ENCODE results near the gene SETMAR.
"Not testable (repeated sequence)": the region's sequence is repeated elsewhere in the genome, so short reads cannot be mapped to it uniquely, and the experiment has no call there.

The SETMAR gene

DNA sequence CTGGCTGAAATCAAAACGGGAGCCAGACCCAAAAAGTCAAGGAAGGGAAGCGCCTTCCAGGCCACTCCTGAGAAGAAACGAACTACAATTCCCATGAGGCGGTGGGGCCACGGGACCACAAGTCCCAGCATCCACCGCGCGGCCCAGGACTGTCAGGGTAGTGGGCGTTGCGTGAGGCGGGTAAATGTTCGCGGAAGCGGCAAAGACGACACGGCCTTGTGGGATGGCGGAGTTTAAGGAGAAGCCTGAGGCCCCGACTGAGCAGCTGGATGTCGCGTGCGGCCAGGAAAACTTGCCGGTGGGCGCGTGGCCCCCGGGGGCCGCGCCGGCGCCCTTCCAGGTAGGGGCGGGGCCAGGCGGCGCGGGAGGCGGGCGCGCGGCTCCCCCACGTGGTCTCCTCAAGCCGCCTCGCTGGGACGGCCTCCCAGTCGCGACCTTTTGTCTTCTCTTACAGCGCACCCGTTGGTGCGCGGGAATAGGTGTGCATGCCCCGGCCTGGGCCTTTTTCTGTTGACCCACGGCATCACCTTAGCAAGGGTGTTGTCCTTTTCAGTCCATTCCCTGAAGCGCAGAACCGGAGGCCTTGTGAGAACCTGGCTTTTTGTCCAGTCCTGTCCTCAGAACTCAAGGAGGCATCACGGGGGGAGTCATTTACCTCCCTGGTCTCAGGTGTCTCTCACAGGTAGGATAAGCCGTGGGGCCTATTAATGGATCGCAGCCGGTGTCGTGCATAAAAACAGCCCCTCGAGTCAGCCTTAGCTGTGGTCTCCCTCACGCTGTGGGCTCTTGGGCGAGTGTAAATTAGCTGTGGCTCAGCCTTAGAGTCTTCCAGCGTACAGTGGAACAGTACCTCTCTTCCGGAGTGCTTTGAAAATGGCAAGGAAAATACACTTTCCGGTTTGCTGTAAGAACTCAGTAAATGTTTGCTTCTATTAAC is at the start of gene SETMAR:
Gene SETMAR (plus strand): TSS at position 183 of the 937 bp plus-strand sequence. CDS start 2 bp downstream, at position 185.
- peak; percentile 62 for DNase-seq

- no peak for DNase-seq
Observed at GRCh38 chr3:4261406-4261805, 41.8 kb upstream of the SETMAR start.

DNA sequence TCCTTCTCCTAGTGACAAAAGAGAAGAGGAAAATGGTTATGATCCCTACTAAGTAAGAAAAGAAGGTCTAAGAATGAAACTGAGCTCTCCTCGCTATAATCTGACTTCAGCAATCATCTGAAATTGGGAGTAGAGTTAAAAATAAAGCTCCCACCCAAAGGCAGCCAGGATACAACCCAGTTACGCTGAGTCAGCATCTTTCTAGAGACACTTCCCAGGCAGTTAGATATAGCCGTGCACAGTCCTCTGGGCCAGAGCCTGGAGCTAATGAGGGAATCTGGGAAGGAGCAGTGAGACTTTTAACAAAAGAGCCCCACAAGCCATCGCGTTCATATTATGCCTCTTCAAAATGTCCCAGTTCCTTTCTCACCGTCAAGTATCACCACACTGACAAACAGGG is 39.1 kb upstream of the SETMAR start:
- DNase-seq: no peak

- no peak for DNase-seq
Observed at GRCh38 chr3:4270720-4271119, 32.4 kb upstream of the SETMAR start.

GRCh38 chr3:4271834-4272233 is 31.3 kb upstream of the SETMAR start:
- no peak for DNase-seq

DNA sequence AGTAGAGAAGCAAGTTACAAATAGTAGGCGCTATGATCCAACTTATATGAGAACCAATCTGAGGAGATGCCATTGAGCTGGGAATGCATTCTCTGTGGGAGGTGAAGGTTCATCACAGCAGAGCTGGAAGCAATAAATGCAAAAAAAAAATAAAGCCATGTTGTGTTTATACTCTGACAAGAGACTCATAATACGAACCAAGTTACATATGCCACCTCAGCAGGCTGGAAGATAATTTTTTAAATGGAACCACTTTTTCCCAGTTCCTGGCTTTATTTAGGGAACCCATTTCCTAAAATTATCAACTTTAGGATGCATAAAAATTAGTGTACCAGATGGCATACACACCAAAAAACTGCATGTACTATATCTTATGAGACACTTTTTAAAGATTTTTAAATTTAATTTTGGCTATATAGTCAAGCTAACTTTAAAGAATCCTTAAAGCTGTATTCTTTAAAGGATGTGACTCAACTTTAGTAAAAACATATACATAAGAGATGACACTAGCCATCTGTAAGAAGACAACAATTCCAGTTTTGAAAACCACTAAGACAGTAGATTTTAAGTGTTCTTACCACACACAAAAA is 23.6 kb upstream of the SETMAR start:
- no peak for DNase-seq

- no peak for DNase-seq
Observed at GRCh38 chr3:4281991-4282390, 21.2 kb upstream of the SETMAR start.

- DNase-seq: no peak
Observed at GRCh38 chr3:4284865-4285264, 18.3 kb upstream of the SETMAR start.

DNA sequence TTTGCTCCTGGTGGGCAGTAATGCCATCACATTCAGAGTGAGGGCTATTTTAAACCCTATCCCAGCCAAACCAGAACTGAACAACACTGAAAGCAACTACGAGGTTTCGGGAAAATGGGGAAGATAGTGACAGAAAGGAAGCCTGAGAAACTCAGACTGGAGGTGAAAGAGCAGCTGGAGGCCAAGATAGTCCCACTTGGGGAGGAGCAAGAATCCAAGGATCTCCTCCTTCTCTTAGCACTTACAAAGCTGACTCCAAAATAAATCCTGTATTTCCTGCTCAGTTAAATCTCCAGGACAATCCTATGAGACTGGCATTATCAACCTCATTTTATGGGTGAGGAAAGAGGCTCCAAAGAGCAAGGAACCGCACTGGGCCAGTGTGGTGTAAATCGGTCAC is 14.1 kb upstream of the SETMAR start:
- no peak for DNase-seq

GRCh38 chr3:4290272-4290893 is 12.8 kb upstream of the SETMAR start:
- DNase-seq: no peak

GRCh38 chr3:4292301-4292700 is 10.9 kb upstream of the SETMAR start:
- no peak for DNase-seq

DNA sequence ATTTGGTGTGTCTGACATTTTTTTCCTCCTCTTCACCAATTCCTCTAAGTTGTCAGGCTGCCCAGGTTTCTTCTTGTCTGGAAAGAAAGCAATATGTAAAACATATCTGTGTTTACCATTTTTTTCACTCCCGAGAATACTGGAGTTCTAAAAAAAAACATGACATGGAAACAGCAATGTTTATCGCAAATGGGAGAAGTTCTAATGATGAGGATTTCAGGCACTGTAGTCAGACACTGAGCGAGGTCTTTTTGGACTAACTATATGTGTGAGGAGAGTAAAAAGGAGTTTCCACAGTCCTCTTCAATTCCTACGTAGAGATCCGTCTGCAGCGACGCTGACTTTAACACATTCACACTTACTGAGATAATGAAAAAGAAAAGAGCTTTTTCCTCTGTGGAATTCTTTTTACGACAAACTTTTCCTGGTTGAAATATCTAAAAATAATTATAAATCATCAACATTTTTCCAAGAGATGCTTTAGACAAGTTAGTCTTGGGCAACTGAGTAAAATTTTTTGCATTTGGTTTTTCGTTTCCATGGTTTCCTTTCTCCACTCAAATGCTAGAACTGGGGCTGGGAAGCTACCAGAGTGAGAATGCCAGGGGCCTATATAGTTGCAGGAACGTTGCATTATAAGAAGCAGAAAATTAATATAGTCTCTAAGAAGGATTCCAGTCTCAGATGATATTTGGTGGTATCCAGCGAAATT is 8.4 kb upstream of the SETMAR start:
- DNase-seq: no peak

- DNase-seq: not testable (repeated sequence)
Observed at GRCh38 chr3:4296454-4296853, 6.7 kb upstream of the SETMAR start.

- DNase-seq: no peak
Observed at GRCh38 chr3:4297486-4297885, 5.7 kb upstream of the SETMAR start.

DNA sequence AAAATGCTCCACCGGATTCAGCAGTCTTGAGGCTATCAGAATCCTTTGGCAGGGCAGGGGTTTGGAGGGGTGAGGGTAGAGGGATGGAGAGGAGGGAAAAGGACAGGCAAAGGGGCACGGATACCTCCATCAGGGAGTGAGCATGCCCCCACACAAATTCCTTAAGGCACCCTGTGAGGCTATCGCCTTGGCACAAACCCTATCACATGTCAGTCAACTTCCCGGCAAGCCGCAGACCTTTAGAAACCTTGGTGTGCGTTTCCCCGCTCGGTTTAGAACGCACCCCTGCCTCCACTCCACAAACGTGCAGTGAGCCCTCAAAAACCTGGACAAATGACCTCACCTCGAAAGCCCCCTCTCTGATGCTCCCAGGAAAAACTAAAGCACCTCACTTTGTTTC is 422 bp upstream of the SETMAR start:
- no peak for DNase-seq

DNA sequence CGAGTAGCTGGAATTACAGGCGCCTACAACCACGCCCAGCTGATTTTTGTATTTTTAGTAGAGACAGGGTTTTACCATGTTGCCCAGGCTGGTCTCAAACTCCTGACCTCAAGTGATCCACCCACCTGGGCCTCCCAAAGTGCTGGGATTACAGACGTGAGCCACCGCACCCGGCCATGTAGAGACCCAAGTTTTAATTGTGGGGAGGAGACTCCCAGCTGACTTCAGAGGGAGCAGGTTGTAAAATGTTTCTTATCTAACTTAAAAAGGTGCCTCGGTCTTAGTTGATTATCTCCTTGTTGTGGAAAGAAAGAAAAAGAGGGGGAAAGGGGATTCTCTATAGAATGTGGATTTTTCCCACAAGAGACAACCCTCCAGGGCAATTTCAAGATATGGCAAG is 2.0 kb downstream of the SETMAR start:
- DNase-seq: not testable (repeated sequence)

- no peak for DNase-seq
Observed at GRCh38 chr3:4306091-4306490, 2.9 kb downstream of the SETMAR start.

GRCh38 chr3:4306860-4307259 is 3.7 kb downstream of the SETMAR start:
- no peak for DNase-seq

GRCh38 chr3:4309491-4310128 is 6.4 kb downstream of the SETMAR start:
- no peak for DNase-seq

DNA sequence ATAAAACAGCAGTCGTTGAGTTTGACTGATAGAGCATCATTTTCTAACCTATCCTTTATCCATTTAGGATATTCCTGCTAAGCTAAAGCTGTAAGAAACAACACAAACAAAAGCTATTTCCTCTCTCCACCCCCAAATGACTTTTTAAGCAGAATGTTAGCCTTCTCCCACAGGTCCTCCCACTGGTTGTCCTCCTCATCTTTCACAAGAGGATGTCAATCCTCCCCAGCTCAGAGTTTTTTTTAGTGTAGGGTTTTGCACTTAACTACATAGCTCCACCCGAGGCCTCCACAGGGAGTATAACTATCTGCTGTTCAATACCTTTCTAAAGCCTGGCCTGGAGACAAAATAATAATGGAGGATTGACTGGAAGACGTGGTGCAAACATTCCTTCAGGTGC is 7.8 kb downstream of the SETMAR start:
- DNase-seq: no peak

DNA sequence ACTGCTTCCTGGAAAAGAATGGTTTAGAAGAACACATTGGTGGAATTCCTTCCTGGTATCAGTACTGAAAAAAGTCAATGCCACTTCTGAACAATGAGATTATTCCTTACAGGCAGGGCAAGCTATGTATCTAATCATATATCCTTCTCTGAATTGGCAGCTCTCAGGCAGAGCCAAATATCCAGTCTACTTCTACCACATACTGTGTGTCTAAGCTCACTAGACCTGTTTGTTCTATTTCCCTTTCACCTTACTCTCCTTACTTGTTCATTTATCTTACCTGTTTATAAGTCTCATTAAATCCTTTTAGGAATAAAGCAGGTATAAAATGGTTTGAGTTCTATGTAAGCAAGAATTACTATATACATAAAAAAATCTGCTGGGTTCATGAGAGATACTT is 8.3 kb downstream of the SETMAR start:
- no peak for DNase-seq

DNA sequence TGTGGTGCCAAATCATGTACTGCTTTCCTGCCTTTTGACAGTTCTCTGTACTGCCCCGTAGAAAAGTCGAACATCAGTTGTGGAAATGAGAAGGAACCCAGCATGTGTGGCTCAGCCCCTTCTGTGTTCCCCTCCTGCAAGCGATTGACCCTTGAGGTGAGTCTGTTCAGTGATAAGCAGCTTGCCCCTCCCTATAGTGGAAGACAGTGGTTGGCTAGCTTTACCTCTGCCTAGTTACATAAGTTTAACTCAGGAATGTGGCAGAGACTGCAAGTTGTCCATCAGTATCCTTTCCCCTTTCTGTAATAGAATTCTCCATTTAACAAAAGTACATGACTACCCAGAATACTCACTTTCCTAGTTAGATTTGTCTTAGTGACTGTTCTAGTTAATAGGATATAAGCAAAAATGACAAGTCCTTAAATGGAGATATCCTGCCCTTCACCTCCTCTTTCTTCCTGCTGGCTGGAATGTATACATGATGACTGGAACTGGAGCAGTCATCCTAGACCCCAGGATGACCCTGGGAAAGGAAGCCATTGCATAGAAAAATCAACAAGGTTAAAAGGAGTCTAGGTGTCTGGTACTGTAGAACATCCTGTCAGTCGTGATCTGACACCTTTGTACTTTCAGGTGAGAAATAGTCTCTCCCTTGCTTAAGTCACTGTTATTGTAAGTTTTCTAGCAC is 10.6 kb downstream of the SETMAR start:
- no peak for DNase-seq

Measured in NCI-H1436 (cell line).